ENCODE data around the gene COL5A1.

GRCh38 chr9:134778156-134778555, 136.6 kb downstream of the COL5A1 start:
- TF ChIP-seq POLR2A (IDR thresholded peaks at IDR 0.05) (no peak), POLR2AphosphoS5 (IDR thresholded peaks at IDR 0.05) (no peak), CTCF (IDR thresholded peaks at IDR 0.05) (no peak)
